ENCODE results near the gene GPD1L.

Gene GPD1L

GRCh38 chr3:32193101-32193500 lies 86.7 kb downstream of the GPD1L start:
- ATAC-seq (replicated peaks) (no peak), DNase-seq (no peak)
- peaks cover 7% of the 10 kb centered on the region in 2 donors for H3K27me3 Mint-ChIP-seq
- H3K27ac Mint-ChIP-seq: no peak overlapping the region
- no peak overlapping the region for H3K4me3 Mint-ChIP-seq
- H3K36me3 Mint-ChIP-seq: no peaks in the 10 kb centered on the region
- H3K9me3 Mint-ChIP-seq: no peaks in the 10 kb centered on the region
- no peaks in the 10 kb centered on the region for H3K4me1 Mint-ChIP-seq

GRCh38 chr3:32194653-32195052 lies 88.2 kb downstream of the GPD1L start:
- DNase-seq (no peak), ATAC-seq (replicated peaks) (no peak)
- Mint-ChIP-seq H3K4me3 (no peak overlapping the region), H3K9me3 (no peaks in the 10 kb centered on the region), H3K4me1 (peaks cover 0 to 7% of the 10 kb centered on the region in 2 donors), H3K27ac (no peak overlapping the region), H3K27me3 (peaks cover 7% of the 10 kb centered on the region in 2 donors), H3K36me3 (no peaks in the 10 kb centered on the region)

GRCh38 chr3:32195995-32196540 lies 89.6 kb downstream of the GPD1L start:
- H3K9me3 Mint-ChIP-seq: no peaks in the 10 kb centered on the region

GRCh38 chr3:32197991-32198390 lies 91.6 kb downstream of the GPD1L start:
- Mint-ChIP-seq H3K9me3 (no peaks in the 10 kb centered on the region), H3K36me3 (no peaks in the 10 kb centered on the region), H3K27ac (no peak overlapping the region), H3K4me1 (peaks cover 0 to 7% of the 10 kb centered on the region in 2 donors), H3K27me3 (no peaks in the 10 kb centered on the region), H3K4me3 (no peak overlapping the region)
- ATAC-seq (replicated peaks): no peak
- no peak for DNase-seq

More at GRCh38 chr3:32195995-32196540, 89.6 kb downstream of the GPD1L start:
- ATAC-seq (replicated peaks) (no peak), DNase-seq (no peak)
- Mint-ChIP-seq H3K4me3 (no peak overlapping the region), H3K27me3 (peaks cover 4 to 5% of the 10 kb centered on the region in 2 donors), H3K27ac (no peak overlapping the region), H3K4me1 (peaks cover 0 to 7% of the 10 kb centered on the region in 2 donors), H3K36me3 (no peaks in the 10 kb centered on the region)

GRCh38 chr3:32198714-32199113 lies 92.3 kb downstream of the GPD1L start:
- H3K4me1 Mint-ChIP-seq: peaks cover 0 to 7% of the 10 kb centered on the region in 2 donors
- no peaks in the 10 kb centered on the region for H3K27me3 Mint-ChIP-seq
- no peak for DNase-seq
- no peak overlapping the region for H3K27ac Mint-ChIP-seq
- no peaks in the 10 kb centered on the region for H3K9me3 Mint-ChIP-seq
- ATAC-seq (replicated peaks): peak; percentile 33 to 67
- no peaks in the 10 kb centered on the region for H3K36me3 Mint-ChIP-seq
- no peak overlapping the region for H3K4me3 Mint-ChIP-seq

- Mint-ChIP-seq H3K27me3 (no peaks in the 10 kb centered on the region), H3K27ac (no peak overlapping the region)
- DNase-seq: no peak
Observed at GRCh38 chr3:32200490-32200889, 94.1 kb downstream of the GPD1L start.

GRCh38 chr3:32200992-32201758 lies 94.8 kb downstream of the GPD1L start:
- H3K4me3 Mint-ChIP-seq: no peak overlapping the region
- no peaks in the 10 kb centered on the region for H3K9me3 Mint-ChIP-seq
- no peak for ATAC-seq (replicated peaks)
- H3K36me3 Mint-ChIP-seq: no peaks in the 10 kb centered on the region
- H3K27me3 Mint-ChIP-seq: no peaks in the 10 kb centered on the region
- DNase-seq: no peak
- no peak overlapping the region for H3K27ac Mint-ChIP-seq
- peaks cover 0 to 7% of the 10 kb centered on the region in 2 donors for H3K4me1 Mint-ChIP-seq

More at GRCh38 chr3:32200490-32200889, 94.1 kb downstream of the GPD1L start:
- Mint-ChIP-seq H3K4me3 (no peak overlapping the region), H3K36me3 (no peaks in the 10 kb centered on the region), H3K4me1 (peaks cover 0 to 7% of the 10 kb centered on the region in 2 donors), H3K9me3 (no peaks in the 10 kb centered on the region)
- no peak for ATAC-seq (replicated peaks)

GRCh38 chr3:32202496-32202895 lies 96.1 kb downstream of the GPD1L start:
- Mint-ChIP-seq H3K4me1 (peaks cover 0 to 7% of the 10 kb centered on the region in 2 donors), H3K36me3 (no peaks in the 10 kb centered on the region), H3K9me3 (no peaks in the 10 kb centered on the region), H3K27ac (no peak overlapping the region), H3K27me3 (no peaks in the 10 kb centered on the region), H3K4me3 (no peak overlapping the region)
- DNase-seq: no peak
- ATAC-seq (replicated peaks): no peak

- ATAC-seq (replicated peaks) (no peak), DNase-seq (no peak)
- peaks cover 0 to 4% of the 10 kb centered on the region in 2 donors for H3K4me1 Mint-ChIP-seq
- no peaks in the 10 kb centered on the region for H3K27me3 Mint-ChIP-seq
- H3K27ac Mint-ChIP-seq: no peak overlapping the region
- no peak overlapping the region for H3K4me3 Mint-ChIP-seq
- no peaks in the 10 kb centered on the region for H3K9me3 Mint-ChIP-seq
- H3K36me3 Mint-ChIP-seq: no peaks in the 10 kb centered on the region
Observed at GRCh38 chr3:32203854-32204253, 97.4 kb downstream of the GPD1L start.

- no peaks in the 10 kb centered on the region for H3K36me3 Mint-ChIP-seq
- H3K27ac Mint-ChIP-seq: no peak overlapping the region
- no peaks in the 10 kb centered on the region for H3K27me3 Mint-ChIP-seq
- no peak overlapping the region for H3K4me3 Mint-ChIP-seq
- H3K4me1 Mint-ChIP-seq: no peaks in the 10 kb centered on the region
- no peak for ATAC-seq (replicated peaks)
- H3K9me3 Mint-ChIP-seq: no peaks in the 10 kb centered on the region
- no peak for DNase-seq
Observed at GRCh38 chr3:32208447-32208846, 102.0 kb downstream of the GPD1L start.

- ATAC-seq (replicated peaks) (no peak), DNase-seq (no peak)
- peaks cover 0 to 5% of the 10 kb centered on the region in 2 donors for H3K9me3 Mint-ChIP-seq
- H3K27me3 Mint-ChIP-seq: peaks cover 0 to 7% of the 10 kb centered on the region in 2 donors
- H3K4me3 Mint-ChIP-seq: no peak overlapping the region
- peaks cover 0 to 1% of the 10 kb centered on the region in 2 donors for H3K36me3 Mint-ChIP-seq
- H3K27ac Mint-ChIP-seq: no peak overlapping the region
- H3K4me1 Mint-ChIP-seq: no peaks in the 10 kb centered on the region
Observed at GRCh38 chr3:32215185-32215584, 108.8 kb downstream of the GPD1L start.

- ATAC-seq (replicated peaks) (no peak), DNase-seq (no peak)
- Mint-ChIP-seq H3K36me3 (peaks cover 0 to 1% of the 10 kb centered on the region in 2 donors), H3K9me3 (peaks cover 0 to 5% of the 10 kb centered on the region in 2 donors), H3K4me3 (no peak overlapping the region), H3K4me1 (no peaks in the 10 kb centered on the region), H3K27ac (no peak overlapping the region), H3K27me3 (peaks cover 0 to 7% of the 10 kb centered on the region in 2 donors)
Observed at GRCh38 chr3:32216172-32216783, 109.9 kb downstream of the GPD1L start.

- ATAC-seq (replicated peaks) (no peak), DNase-seq (no peak)
- peaks cover 0 to 5% of the 10 kb centered on the region in 2 donors for H3K9me3 Mint-ChIP-seq
- H3K36me3 Mint-ChIP-seq: peaks cover 0 to 1% of the 10 kb centered on the region in 2 donors
- no peaks in the 10 kb centered on the region for H3K4me1 Mint-ChIP-seq
- H3K4me3 Mint-ChIP-seq: no peak overlapping the region
- H3K27me3 Mint-ChIP-seq: peaks cover 0 to 7% of the 10 kb centered on the region in 2 donors
- H3K27ac Mint-ChIP-seq: no peak overlapping the region
Observed at GRCh38 chr3:32217339-32217738, 110.9 kb downstream of the GPD1L start.

All from stimulated activated naive B cell treated with anti-CD40 and anti-IgM and Interleukin-4, amounts not matched to agents 10 μg/mL and 1 μg/mL and 100 μg/mL, for 72 hours (primary cell).